ENCODE data around the gene MAPK1. TPM values are rescaled to one million over a fixed set of nuclear protein-coding genes. Genes with fewer than 3 reads are reported as not detected.

Gene MAPK1
- total RNA-seq, 6 experiments from 2014 or later = 140 to 178 (median 160) TPM

DNA sequence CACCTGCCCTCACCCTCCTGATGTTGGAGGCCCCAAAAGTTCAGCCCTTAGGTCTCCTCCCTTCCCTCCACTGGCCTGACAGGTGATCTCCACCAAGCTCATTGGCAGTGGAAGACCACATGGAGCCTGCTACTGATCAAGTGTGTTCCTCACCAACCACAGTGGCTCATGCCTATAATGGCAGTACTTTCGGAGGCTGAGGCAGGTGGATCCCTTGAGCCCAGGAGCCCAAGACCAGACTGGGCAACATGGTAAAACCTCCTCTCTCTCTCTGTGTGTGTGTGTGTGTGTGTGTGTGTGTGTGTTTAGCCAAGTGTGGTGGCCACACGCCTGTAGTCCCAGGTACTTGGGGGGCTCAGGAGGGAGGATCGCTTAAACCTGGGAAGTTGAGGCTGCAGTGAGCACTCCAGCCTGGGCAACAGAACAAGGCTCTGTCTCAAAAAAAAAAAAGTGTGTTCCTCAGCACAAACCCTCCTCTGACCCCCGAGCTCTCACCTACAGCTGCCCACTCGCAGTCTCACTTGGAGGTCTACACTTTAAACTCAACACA is 127.5 kb downstream of the MAPK1 start:
- H3K4me3 Mint-ChIP-seq = no peak overlapping the region
- H3K9me3 Mint-ChIP-seq = no peaks in the 10 kb centered on the region
- no peak for DNase-seq
- H3K36me3 Mint-ChIP-seq (ENCODE audit: low read depth) = no peaks in the 10 kb centered on the region
- H3K27ac Mint-ChIP-seq = no peak overlapping the region
- H3K4me1 Mint-ChIP-seq (ENCODE audit: low read depth) = peaks cover 4% of the 10 kb centered on the region
- peaks cover 16% of the 10 kb centered on the region for H3K27me3 Mint-ChIP-seq (ENCODE audit: insufficient read depth)
- TF ChIP-seq, protein P1, sequence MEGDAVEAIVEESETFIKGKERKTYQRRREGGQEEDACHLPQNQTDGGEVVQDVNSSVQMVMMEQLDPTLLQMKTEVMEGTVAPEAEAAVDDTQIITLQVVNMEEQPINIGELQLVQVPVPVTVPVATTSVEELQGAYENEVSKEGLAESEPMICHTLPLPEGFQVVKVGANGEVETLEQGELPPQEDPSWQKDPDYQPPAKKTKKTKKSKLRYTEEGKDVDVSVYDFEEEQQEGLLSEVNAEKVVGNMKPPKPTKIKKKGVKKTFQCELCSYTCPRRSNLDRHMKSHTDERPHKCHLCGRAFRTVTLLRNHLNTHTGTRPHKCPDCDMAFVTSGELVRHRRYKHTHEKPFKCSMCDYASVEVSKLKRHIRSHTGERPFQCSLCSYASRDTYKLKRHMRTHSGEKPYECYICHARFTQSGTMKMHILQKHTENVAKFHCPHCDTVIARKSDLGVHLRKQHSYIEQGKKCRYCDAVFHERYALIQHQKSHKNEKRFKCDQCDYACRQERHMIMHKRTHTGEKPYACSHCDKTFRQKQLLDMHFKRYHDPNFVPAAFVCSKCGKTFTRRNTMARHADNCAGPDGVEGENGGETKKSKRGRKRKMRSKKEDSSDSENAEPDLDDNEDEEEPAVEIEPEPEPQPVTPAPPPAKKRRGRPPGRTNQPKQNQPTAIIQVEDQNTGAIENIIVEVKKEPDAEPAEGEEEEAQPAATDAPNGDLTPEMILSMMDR (IDR thresholded peaks at IDR 0.05) = no peak

DNA sequence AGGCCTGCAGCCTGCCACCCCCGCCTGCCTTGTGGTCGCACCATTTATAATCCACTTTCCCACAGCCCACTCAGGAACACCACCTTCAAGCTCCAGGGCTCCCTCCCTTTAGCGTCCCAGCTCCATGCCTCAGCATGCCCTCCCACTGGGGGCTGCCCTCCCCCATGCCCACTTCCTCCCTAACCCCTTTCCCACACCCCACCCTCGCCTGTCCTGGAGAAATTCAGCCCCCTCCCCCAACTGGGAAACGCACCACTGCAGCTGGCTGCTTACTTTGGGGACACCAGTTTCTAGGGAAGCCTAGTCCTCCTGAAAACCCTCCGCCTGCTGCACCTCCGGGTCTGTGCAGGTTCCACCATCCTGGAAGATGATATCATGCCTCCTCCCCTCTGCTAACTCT is 128.5 kb downstream of the MAPK1 start:
- Mint-ChIP-seq H3K27me3 (ENCODE audit: insufficient read depth) (peaks cover 12% of the 10 kb centered on the region), H3K4me3 (no peak overlapping the region), H3K36me3 (ENCODE audit: low read depth) (no peaks in the 10 kb centered on the region), H3K27ac (no peak overlapping the region), H3K4me1 (ENCODE audit: low read depth) (peaks cover 9% of the 10 kb centered on the region), H3K9me3 (no peaks in the 10 kb centered on the region)
- no peak for DNase-seq
- TF ChIP-seq, protein P1 (IDR thresholded peaks at IDR 0.05) = no peak

DNA sequence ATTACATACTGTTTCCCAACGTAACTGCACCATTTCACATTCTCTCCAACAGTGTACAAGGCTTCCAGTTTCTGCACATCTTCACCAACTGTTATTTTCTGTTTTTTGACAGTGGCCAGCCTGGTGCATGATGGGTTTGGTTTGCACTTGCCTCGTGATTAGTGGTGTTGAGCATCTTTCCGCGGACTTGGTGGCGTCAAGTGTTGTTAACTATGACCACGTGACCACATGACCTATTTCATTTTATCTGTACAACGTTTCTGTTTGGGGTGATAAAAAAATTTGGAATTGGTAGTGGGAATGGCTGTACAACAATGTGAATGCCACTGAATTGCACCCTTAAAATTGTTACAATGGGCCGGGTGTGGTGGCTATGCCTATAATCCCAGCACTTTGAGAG is 129.4 kb downstream of the MAPK1 start:
- DNase-seq = no peak
- Mint-ChIP-seq H3K4me1 (ENCODE audit: low read depth) (peaks cover 9% of the 10 kb centered on the region), H3K36me3 (ENCODE audit: low read depth) (no peaks in the 10 kb centered on the region), H3K9me3 (no peaks in the 10 kb centered on the region), H3K27me3 (ENCODE audit: insufficient read depth) (peaks cover 17% of the 10 kb centered on the region), H3K4me3 (no peak overlapping the region), H3K27ac (no peak overlapping the region)
- TF ChIP-seq, protein P1 (IDR thresholded peaks at IDR 0.05) = no peak

DNA sequence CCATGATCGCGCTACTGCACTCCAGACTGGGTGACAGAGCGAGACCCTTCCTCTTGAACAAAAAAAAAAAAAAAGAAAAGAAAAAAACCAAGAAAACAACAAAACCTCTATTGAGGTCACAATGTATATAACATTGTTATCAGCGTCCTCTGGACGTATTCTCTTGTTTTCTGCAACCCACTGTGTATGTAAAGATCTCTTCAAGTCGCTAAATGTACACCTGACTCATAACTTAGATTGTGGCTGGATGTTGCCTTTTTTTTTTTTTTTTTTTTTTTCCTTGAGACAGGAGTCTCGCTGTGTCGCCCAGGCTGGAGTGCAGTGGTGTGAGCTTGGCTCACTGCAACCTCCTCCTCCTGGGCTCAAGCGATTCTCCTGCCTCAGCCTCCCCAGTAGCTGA is 130.5 kb downstream of the MAPK1 start:
- H3K9me3 Mint-ChIP-seq = no peaks in the 10 kb centered on the region
- peaks cover 9% of the 10 kb centered on the region for H3K4me1 Mint-ChIP-seq (ENCODE audit: low read depth)
- no peak for DNase-seq
- peaks cover 21% of the 10 kb centered on the region for H3K27me3 Mint-ChIP-seq (ENCODE audit: insufficient read depth)
- no peak overlapping the region for H3K27ac Mint-ChIP-seq
- TF ChIP-seq, protein P1 (IDR thresholded peaks at IDR 0.05) = no peak
- H3K36me3 Mint-ChIP-seq (ENCODE audit: low read depth) = no peaks in the 10 kb centered on the region
- no peak overlapping the region for H3K4me3 Mint-ChIP-seq

DNA sequence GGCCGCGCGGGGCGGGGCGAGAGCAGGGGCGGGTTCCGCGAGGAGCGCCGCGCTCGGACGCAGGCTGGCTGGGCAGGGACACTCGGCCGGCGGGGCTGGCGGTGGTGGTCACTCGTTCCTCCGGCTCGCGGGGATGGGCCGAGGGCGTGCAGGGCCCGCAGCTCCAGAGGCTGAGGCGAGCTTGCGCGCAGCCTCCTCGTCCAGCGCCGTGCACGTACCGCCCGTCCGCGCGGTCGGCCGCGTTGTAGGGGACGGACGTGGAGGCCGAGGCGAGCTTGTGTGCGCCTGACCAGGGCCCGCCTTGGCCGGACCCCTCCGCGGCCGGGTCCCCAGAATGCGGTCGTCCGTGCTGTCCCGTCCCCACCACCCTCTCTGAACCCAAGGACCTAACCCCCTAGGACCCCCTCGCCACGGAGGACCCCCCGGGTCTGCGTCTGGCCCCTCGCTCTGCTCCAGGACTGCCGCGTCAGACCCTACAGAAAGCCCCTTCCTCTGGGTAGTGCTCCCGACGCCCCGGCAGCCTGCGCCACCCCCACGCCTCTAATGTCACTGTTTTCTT is 131.3 kb downstream of the MAPK1 start:
- Mint-ChIP-seq H3K4me1 (ENCODE audit: low read depth) (peaks cover 9% of the 10 kb centered on the region), H3K36me3 (ENCODE audit: low read depth) (no peaks in the 10 kb centered on the region), H3K9me3 (no peaks in the 10 kb centered on the region), H3K27me3 (ENCODE audit: insufficient read depth) (peaks cover 23% of the 10 kb centered on the region), H3K27ac (no peak overlapping the region), H3K4me3 (no peak overlapping the region)
- no peak for DNase-seq
- TF ChIP-seq, protein P1 (IDR thresholded peaks at IDR 0.05) = no peak
